ENCODE results near the gene CUL4A.

CUL4A gene

GRCh38 chr13:113220141-113220598 is 10.8 kb downstream of the CUL4A start:
- Mint-ChIP-seq H3K27ac (no peak overlapping the region), H3K9me3 (no peaks in the 10 kb centered on the region), H3K36me3 (ENCODE audit: low read depth) (peaks cover 30% of the 10 kb centered on the region), H3K4me3 (no peak overlapping the region), H3K4me1 (no peaks in the 10 kb centered on the region), H3K27me3 (ENCODE audit: low read depth) (no peaks in the 10 kb centered on the region)
- TF ChIP-seq, protein P1, sequence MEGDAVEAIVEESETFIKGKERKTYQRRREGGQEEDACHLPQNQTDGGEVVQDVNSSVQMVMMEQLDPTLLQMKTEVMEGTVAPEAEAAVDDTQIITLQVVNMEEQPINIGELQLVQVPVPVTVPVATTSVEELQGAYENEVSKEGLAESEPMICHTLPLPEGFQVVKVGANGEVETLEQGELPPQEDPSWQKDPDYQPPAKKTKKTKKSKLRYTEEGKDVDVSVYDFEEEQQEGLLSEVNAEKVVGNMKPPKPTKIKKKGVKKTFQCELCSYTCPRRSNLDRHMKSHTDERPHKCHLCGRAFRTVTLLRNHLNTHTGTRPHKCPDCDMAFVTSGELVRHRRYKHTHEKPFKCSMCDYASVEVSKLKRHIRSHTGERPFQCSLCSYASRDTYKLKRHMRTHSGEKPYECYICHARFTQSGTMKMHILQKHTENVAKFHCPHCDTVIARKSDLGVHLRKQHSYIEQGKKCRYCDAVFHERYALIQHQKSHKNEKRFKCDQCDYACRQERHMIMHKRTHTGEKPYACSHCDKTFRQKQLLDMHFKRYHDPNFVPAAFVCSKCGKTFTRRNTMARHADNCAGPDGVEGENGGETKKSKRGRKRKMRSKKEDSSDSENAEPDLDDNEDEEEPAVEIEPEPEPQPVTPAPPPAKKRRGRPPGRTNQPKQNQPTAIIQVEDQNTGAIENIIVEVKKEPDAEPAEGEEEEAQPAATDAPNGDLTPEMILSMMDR (IDR thresholded peaks at IDR 0.05; ENCODE audit: unreplicated experiment in 3 of 3), result no peak

- no peak overlapping the region for H3K27ac Mint-ChIP-seq
- H3K4me1 Mint-ChIP-seq, result no peaks in the 10 kb centered on the region
- H3K9me3 Mint-ChIP-seq, result no peaks in the 10 kb centered on the region
- H3K36me3 Mint-ChIP-seq (ENCODE audit: low read depth), result peaks cover 30% of the 10 kb centered on the region
- no peaks in the 10 kb centered on the region for H3K27me3 Mint-ChIP-seq (ENCODE audit: low read depth)
- no peak overlapping the region for H3K4me3 Mint-ChIP-seq
- TF ChIP-seq, protein P1 (IDR thresholded peaks at IDR 0.05; ENCODE audit: unreplicated experiment in 3 of 3), result no peak
These were observed 11.5 kb downstream of the CUL4A start for GRCh38 chr13:113220877-113221276.

GRCh38 chr13:113223070-113223469 is 13.7 kb downstream of the CUL4A start:
- H3K36me3 Mint-ChIP-seq (ENCODE audit: low read depth), result peaks cover 45% of the 10 kb centered on the region
- no peaks in the 10 kb centered on the region for H3K27me3 Mint-ChIP-seq (ENCODE audit: low read depth)
- no peak overlapping the region for H3K4me3 Mint-ChIP-seq
- TF ChIP-seq, protein P1 (IDR thresholded peaks at IDR 0.05; ENCODE audit: unreplicated experiment in 3 of 3), result no peak
- H3K9me3 Mint-ChIP-seq, result no peaks in the 10 kb centered on the region
- H3K4me1 Mint-ChIP-seq, result no peaks in the 10 kb centered on the region
- no peak overlapping the region for H3K27ac Mint-ChIP-seq

DNA sequence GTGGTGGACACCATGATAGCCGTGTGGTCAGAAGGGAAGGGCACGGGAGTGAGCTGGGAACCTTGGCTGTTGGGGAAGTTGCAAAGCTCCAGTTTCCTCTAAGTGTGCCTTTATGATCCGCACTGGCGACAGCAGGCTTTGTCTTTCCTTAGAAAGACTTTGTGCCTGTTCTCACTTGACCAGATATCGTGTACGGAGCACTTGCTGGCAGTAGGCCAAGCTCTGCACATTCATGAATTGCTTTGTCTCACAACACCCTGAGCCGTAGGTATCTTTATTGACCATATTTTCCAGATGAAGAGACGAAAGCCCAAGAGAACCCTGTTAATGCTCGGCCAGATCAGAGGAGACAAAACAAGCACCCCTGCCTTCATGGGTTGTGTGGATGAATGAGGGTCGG is 15.1 kb downstream of the CUL4A start:
- Mint-ChIP-seq H3K27ac (no peak overlapping the region), H3K4me1 (no peaks in the 10 kb centered on the region), H3K9me3 (no peaks in the 10 kb centered on the region), H3K36me3 (ENCODE audit: low read depth) (peaks cover 57% of the 10 kb centered on the region), H3K4me3 (no peak overlapping the region), H3K27me3 (ENCODE audit: low read depth) (no peaks in the 10 kb centered on the region)
- TF ChIP-seq, protein P1 (IDR thresholded peaks at IDR 0.05; ENCODE audit: unreplicated experiment in 3 of 3), result no peak

DNA sequence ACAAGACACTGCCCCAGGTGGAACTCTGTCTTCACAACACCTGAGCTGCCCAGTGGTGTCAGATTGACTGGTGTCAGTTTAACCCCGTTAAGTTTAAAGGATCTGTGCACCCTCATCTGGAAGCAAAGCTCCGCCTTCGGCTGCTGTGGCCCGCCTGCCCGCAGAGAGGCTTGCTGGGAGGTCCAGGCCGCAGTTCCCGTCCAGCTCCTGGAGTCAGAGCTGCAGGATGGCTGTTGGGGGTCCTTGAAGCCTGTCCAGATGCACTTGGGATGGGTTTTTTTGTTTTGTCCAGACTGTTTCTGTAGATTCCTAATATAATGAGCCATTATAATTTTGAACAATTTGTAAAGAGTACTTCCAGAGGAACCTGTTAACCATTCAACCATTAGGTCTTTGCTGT is 16.1 kb downstream of the CUL4A start:
- Mint-ChIP-seq H3K36me3 (ENCODE audit: low read depth) (peaks cover 65% of the 10 kb centered on the region), H3K27ac (no peak overlapping the region), H3K4me3 (no peak overlapping the region), H3K27me3 (ENCODE audit: low read depth) (no peaks in the 10 kb centered on the region), H3K4me1 (no peaks in the 10 kb centered on the region), H3K9me3 (no peaks in the 10 kb centered on the region)
- TF ChIP-seq, protein P1 (IDR thresholded peaks at IDR 0.05; ENCODE audit: unreplicated experiment in 3 of 3), result no peak

GRCh38 chr13:113226873-113227450 is 17.5 kb downstream of the CUL4A start:
- H3K36me3 Mint-ChIP-seq (ENCODE audit: low read depth), result peaks cover 69% of the 10 kb centered on the region
- H3K27me3 Mint-ChIP-seq (ENCODE audit: low read depth), result no peaks in the 10 kb centered on the region
- H3K4me3 Mint-ChIP-seq, result no peak overlapping the region
- TF ChIP-seq, protein P1 (IDR thresholded peaks at IDR 0.05; ENCODE audit: unreplicated experiment in 3 of 3), result no peak
- no peaks in the 10 kb centered on the region for H3K4me1 Mint-ChIP-seq
- H3K27ac Mint-ChIP-seq, result no peak overlapping the region
- no peaks in the 10 kb centered on the region for H3K9me3 Mint-ChIP-seq

Measured in nephron (organoid).